NK-92 (cell line): ENCODE results near the gene DPH5.

Source experiments
- DNase-seq: peaks from one replicate; lab custom pipeline; 2025; ENCODE audit not compliant: unreplicated experiment; lab: John Stamatoyannopoulos, UW

DPH5 gene

DNA sequence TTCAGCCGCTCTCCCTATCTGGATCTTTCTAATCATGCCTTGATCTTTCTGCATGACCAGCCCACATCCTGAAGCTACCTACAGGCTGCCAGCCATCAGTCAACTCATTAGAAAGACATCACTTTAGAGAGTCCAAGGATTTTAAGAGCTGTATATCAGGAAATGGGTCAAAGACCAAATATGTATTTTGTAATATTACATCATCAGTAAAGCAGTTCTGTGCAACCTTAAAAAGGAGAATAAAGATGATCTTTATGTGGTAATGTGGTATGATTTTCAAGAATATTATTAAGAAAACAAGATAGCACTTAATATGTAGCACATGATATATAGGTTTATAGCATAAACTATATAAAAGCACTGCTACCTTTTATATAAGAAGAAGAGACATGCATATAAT, 82.1 kb downstream of the DPH5 start:
- DNase-seq: no peak

DNA sequence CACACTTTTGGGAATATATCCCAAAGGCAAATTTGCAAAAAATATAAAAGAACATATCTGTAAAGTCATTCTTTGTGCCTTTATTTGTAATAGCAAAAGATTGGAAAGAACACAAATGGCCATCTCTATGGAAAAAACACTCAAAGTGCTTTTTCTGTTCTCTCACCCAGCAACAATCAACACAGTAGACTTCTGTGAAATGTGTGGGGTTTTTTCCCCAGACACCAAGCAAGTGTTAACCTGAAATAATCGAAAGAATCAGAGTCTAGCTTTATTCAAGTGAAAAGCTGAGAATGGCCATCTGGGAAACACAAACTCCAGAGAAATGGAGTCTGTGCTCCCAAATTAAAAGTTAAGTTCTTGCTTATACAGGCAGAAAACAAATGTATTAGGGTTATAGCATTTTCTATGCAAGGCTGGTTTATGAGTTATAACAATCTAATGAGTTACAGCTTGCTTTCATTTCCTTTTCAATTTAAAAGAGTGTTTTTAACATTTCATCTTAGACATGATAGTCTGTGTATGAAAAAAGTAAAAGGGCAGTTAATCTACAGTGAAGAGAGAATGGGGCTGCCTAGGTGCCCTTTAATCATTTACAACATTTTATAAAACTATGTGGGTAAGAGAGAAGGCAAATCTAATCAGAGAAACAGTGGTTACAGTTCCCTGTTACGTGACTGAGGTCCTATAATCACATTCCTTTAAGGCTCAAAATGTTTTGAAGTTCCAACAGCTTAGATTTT, 83.1 kb downstream of the DPH5 start:
- DNase-seq: no peak

DNA sequence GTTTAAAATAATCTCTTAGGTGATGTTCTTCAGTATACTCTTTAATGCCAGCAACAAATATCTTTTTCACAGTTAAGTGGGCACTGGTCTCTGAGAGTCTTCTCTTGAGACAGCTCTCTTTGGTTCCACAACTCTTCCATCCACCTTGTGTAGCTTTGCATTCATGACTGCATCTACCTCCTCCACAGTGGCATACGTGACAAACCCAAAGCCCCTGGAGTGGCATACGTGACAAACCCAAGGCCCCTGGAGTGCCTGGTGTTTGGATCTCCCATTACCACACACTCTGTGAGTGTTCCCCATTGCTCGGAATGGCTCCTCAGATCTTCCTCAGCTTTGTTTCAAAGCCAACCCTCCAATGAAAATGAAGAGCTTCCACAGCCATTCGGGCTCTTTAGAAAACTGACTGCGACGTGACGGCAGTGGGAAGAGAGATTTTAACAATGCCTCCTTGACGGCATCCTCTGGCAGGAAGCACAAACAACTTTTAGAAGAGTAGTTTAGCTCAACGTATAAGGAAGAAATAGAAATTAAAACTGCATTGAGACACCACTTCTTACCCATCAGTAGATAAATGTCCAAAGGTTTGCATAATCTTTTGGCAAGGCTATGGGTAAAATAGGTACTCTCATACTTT, 83.9 kb downstream of the DPH5 start:
- DNase-seq: no peak

DNA sequence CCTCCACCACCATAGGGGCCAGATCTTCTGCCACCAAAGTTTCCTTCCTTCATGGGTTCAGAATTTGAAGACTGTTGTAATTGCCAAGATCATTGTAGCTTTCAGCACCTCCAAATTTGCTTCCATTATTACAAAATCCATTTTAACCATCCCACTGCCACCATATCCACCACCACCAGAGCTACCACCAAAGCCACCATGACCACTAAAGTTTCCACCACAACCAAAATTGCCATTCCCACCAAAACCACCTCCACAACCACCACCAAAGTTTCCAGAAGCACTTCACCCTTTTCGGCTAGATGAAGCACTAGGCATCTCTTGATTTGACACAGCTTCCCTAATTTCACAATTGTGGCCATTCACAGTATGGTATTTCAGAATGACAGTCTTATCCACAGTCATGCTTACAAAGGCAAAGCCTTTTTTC, 84.5 kb downstream of the DPH5 start:
- DNase-seq: no peak
